Stimulated activated CD4-positive, alpha-beta T cell treated with anti-CD3 and anti-CD28 coated beads, Interleukin-15, amount 100 ng/mL, for 1 hour (primary cell): ENCODE measurements around the gene OMG.
"Not testable (repeated sequence)": the region's sequence is repeated elsewhere in the genome, so short reads cannot be mapped to it uniquely, and the experiment has no call there.

Experiments used
- DNase-seq, 2 donors: peaks; one replicate each; pipeline ENCODE4 v3.0.0-alpha.2; 2020; ENCODE audit warnings: low read depth in 1 of 2, low spot score in 1 of 2

The OMG gene

DNA sequence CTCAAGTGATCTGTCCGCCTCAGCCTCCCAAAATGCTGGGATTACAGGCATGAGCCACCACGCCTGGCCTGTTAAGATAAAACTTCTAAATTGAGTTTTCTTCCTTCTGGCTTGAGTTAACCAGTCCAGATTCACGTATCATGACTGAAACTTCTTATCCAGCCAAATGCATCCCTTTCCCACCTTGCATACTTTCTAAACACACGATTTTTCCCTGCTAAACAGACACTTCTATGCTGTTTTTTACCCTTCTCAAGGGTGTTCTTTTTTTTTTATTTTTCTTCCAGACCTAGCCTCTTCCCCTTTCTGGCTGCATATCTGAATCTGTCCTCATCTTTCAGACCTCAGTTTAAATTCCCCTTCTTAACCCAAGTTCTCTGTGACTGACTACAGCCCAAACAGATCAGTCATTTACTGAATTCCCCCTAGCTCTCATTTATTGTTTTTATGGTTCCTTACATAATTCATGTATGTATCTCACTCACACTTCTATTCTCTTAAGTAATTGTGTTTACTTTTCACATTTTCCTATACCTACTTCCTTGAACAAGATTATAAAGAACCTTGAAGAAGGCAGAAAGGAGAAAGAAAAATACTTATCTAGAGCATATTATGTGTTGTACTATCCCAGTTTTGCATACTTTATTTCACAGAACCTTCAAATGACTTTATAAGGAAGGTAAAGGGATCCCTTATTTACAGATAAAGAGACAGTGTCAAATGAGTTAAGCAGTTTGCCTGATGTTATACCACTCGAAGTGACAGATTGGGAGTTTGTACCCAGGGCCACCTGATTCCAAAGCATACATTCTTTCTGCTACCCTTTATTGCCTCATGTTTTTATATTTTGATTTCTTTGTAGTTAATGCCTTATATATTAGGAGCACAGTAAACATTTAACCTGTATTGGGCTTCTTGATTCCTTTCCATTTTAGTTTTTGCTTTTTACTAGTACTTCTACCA lies 11.6 kb upstream of the OMG start:
- DNase-seq = no peak

- DNase-seq = no peak
These were observed 10.6 kb upstream of the OMG start for GRCh38 chr17:31307640-31308039.

DNA sequence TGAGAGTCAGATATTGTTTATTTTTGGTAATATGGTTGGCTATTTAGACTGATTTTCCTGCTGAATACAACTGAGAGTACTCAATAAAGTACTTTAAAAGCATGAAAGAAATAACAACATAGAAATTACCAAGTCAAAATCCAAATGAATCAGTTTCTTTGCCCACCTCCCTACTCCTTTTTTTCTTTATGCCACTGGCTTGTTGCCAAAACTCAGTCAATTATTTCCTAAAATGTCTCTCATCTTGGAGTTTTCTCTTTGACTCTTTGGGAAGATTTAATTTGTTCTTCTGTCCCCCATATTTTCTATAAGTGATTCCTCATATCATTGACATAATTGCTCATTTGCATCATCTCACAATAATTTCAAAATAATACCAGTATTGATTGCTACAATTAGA lies 2.6 kb upstream of the OMG start:
- DNase-seq = no peak

DNA sequence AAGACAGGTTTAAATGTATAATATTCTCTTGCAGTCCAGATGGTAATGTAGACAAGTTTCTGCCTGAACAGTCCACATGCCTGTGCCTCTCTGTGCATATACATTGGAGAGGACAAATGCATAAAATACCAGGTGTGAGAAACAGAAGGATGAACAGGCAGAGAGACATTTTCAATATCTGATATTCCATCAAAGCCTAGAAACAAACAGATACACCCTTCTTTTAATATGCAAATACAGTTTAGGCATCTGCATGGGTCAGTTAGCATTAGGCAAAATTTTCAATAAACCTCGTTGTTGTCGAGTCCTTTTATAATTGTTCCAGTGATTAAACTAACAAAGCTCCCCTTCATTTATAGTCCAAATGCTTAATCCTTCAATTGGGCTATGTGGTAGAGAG lies 897 bp downstream of the OMG start:
- no peak for DNase-seq

- no peak for DNase-seq
These were observed 1.6 kb downstream of the OMG start for GRCh38 chr17:31295489-31295871.

DNA sequence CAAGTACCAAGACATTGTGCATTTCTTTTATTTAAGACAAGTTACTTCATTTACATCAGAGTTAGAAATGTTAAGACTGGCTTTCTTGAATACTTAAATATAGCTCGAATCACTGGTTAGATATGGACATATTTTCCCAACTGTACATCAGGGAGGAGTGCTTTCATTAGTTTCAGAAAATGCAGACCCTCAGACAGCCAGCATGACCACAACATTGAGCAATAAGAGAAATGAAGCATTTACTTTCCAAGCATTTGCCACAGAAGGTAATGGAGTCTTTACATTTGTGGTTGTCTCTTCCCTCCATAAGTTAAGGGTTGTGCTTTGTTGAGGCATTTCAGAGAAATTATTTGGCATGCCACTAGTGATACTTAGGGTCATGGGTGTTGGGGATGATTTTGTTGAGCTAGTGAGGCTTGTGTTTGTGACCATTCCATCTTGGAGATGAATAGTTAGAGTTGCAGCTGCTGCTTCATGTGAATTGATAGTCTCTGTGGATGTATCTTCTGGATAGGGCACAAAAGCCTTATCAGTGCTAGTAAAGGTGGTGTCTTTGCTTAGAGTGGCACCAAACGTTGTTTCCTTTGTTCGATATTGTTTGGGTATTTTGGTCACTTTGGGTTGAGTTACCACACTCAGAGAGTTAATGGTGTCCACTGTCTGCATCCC lies 2.1 kb downstream of the OMG start:
- DNase-seq = no peak

DNA sequence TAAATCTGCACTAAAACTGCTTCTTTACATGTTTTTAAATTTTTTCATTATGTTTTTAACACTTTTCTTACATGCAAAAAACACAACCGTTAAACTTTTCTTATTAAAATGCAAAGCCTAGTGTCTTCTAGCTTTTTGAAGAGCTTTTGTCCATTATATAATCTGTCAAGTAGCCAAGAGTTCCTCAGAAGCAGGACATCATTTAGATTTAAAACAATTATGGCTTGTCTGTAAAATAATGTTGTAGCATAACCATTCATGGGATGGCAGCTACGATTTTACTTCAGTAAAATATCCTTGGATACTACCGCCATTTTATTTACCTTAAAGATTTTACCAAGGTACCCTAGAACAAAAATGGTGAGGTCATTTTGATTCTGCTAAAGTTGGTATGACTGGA lies 2.8 kb downstream of the OMG start:
- DNase-seq = no peak

DNA sequence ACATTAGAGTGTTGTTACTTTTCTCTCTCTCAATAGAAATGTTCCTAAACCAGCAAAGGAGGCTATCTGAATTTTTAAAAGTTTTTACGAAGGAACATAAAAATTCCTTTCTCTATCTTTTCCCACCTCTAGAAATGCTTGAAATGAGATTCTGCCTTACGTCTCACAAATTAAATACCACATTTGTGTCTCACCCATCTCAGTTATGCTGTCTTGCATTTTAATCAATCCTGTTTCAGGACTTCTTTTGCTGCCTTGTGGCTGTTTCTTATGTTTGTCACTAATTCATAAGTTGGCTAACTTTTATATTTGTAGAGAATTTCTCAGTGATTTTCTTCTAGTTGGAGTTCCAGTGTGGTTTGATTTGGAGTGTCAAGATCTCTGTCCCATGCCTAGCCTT lies 3.5 kb downstream of the OMG start:
- DNase-seq = no peak

DNA sequence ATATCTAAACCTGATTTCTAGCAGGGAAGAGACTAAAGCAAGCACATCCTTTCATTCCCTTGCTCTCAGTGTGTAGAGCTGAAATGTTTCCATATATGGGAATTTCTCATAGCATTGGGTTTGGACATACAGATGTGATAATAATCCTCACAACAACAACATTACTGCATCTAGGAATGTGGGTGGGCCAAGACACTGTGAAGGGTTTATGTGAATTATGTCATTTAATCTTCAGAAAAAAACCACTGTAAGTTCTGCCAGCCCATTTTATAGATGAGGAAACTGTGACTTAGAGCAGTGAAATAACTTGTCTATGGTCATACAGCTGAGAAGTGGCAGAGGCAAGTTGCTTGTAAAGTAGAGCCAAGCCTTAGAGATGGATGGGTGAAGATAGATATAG lies 5.2 kb downstream of the OMG start:
- DNase-seq = no peak

- DNase-seq = no peak
These were observed 7.2 kb downstream of the OMG start for GRCh38 chr17:31289790-31290189.

- DNase-seq = not testable (repeated sequence)
These were observed 9.1 kb downstream of the OMG start for GRCh38 chr17:31287932-31288331.

DNA sequence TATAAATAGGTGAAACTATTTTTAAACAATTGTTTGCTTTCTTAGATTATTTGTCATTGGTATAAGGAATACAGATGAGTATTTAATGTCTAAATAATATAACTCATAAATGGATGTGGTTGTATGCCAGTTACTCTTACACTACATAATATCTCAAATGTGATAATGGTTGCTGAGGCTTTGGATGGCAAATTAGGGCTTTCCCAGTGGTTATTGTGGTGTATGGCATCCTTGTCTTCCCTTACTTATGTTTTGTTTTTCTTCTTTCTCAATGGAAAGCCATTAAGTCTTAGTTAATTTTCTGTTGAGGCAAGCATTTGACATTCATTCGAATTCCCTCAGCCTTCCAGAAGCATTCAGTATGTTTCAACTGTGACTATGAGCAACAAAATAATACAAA lies 10.5 kb downstream of the OMG start:
- no peak for DNase-seq

- DNase-seq = no peak
These were observed 13.2 kb downstream of the OMG start for GRCh38 chr17:31283841-31284240.

DNA sequence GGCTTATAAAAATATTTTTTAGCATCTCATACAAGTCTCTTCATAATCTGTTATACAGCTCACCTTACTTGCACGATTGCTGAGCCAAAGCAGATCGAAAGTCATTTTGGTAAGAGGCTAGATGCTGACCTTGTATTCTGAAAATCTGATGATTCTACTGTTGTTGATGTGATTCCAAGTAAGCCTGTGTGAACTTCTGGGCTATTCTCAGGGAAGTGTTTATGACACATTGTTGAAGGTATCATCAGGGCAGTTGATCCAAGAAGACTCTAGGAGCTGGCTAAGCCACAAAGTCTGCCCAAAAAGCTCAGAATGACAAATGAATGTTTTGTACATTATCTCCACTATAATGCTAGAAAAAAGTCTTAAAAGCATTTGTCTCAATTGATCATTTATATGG lies 16.0 kb downstream of the OMG start:
- no peak for DNase-seq

- DNase-seq = no peak
These were observed 17.6 kb downstream of the OMG start for GRCh38 chr17:31279401-31279800.

DNA sequence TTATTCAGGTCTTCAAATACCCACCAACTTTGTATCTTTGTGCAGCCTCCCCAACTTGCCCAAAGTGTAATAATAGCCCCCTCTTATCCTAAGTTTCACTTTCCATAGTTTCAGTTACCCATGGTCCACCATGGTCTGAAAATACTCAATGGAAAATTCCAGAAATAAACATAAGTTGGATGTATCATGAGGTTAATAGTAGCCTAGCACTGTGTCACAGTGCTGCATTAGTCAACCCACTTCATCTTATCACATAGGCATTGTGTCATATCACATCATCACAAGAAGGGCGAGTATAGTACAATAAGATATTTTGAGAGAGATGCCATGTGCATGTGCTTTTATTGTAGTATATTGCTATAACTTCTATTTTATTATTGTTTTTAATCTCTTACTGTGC lies 21.9 kb downstream of the OMG start:
- no peak for DNase-seq

GRCh38 chr17:31274252-31274651 lies 22.8 kb downstream of the OMG start:
- DNase-seq = no peak

GRCh38 chr17:31273516-31273915 lies 23.5 kb downstream of the OMG start:
- no peak for DNase-seq

- DNase-seq = no peak
These were observed 24.2 kb downstream of the OMG start for GRCh38 chr17:31272803-31273202.

GRCh38 chr17:31272236-31272635 lies 24.8 kb downstream of the OMG start:
- DNase-seq = no peak

- no peak for DNase-seq
These were observed 27.5 kb downstream of the OMG start for GRCh38 chr17:31269578-31269983.

- DNase-seq = no peak
These were observed 27.9 kb downstream of the OMG start for GRCh38 chr17:31269036-31269577.
